AG09319 (cell line): Measurements from ENCODE around the gene BAHCC1.

Experiments
- DNase-seq: peaks from one replicate; pipeline ENCODE4 v3.0.0-alpha.2; 2010; ENCODE audit warnings: low read depth; ENCODE audit errors: extremely low read depth
- TF ChIP-seq, protein P1 (sequence below): IDR thresholded peaks from 2 replicates; pipeline ENCODE4 v1.5.1; 2011; ENCODE audit warnings: low read depth, mild to moderate bottlenecking, inconsistent platforms, low read length, moderate library complexity

Gene BAHCC1

DNA sequence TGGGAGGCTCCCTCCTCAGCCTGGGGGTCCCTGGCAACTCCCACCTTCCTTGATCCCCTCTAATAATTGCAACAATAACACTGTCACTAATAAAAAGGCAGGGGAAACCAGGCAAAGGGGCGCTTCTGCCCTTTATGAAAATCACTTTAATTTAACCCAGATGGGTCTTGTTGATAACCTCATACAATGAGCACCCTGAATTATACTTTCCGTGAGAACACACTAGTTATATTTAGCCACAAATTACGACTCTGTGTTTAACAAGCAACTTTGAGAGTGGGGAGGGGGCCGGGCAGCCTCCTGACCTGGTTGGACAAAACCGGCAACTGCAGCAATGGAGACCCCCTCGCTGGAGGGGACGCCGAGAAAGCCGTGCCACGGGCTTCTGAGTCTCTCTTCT is 5.7 kb upstream of the BAHCC1 start:
- TF ChIP-seq, protein P1, sequence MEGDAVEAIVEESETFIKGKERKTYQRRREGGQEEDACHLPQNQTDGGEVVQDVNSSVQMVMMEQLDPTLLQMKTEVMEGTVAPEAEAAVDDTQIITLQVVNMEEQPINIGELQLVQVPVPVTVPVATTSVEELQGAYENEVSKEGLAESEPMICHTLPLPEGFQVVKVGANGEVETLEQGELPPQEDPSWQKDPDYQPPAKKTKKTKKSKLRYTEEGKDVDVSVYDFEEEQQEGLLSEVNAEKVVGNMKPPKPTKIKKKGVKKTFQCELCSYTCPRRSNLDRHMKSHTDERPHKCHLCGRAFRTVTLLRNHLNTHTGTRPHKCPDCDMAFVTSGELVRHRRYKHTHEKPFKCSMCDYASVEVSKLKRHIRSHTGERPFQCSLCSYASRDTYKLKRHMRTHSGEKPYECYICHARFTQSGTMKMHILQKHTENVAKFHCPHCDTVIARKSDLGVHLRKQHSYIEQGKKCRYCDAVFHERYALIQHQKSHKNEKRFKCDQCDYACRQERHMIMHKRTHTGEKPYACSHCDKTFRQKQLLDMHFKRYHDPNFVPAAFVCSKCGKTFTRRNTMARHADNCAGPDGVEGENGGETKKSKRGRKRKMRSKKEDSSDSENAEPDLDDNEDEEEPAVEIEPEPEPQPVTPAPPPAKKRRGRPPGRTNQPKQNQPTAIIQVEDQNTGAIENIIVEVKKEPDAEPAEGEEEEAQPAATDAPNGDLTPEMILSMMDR: no peak
- DNase-seq: no peak

DNA sequence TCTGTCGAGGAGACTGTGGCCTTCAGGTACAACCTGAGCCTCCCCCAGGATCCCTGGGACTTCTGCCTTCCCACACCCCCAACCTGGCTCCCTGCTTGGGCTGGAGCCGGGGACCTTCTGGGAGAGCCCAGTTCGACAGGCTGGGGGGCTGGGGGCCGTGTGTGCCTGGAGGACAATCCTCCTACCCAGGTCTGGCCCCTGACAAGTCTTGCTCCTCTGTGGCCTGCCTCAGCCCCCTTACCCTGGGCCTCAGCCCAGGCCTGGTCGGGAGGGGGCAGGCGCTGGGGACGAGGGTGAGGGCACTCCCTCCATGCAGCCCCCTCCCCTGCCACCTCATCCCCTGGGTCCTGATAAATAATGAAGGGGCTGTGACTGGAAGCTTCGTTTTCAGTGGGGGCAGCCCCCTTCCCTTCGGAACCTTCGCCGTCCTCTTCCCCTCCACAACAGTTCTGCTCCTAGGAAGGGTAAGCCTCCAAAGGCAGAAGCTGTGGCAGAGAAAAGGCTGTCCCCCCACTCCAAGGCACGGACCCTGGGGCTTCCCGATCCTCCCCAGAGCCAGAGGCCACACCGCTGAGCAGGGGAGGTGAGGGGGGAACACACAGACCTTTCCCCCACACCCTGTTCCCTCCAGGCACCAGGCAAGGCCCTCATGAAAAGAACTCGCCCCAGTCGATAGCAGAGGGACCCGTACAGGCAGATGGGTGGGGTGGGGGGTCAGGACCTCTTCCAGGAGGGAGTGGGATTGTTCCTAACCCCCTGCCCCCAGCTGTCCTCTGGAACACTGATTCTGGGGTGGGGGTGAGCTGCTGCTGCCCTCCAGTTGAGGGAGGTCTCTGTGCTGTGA is 5.0 kb upstream of the BAHCC1 start:
- no peak for DNase-seq
- TF ChIP-seq, protein P1: no peak

DNA sequence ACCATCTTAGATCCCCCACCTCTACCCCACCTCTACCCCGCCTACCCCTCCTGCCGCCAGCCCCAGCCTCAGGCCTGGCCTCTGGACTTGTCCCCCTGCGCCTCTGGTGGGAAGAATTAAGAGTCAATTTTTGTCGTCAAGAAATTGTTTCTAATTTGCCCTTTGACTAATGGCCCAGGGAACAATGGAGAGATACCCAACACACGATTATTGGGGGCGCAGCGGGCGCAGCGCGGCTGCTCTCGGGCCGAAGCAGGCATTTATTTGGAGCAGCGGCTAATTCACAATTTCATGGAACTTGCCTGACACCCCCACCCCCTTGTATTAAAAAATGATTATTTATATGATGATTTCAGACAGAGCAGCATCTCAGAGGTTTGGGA is 4.4 kb upstream of the BAHCC1 start:
- no peak for DNase-seq
- TF ChIP-seq, protein P1: no peak

DNA sequence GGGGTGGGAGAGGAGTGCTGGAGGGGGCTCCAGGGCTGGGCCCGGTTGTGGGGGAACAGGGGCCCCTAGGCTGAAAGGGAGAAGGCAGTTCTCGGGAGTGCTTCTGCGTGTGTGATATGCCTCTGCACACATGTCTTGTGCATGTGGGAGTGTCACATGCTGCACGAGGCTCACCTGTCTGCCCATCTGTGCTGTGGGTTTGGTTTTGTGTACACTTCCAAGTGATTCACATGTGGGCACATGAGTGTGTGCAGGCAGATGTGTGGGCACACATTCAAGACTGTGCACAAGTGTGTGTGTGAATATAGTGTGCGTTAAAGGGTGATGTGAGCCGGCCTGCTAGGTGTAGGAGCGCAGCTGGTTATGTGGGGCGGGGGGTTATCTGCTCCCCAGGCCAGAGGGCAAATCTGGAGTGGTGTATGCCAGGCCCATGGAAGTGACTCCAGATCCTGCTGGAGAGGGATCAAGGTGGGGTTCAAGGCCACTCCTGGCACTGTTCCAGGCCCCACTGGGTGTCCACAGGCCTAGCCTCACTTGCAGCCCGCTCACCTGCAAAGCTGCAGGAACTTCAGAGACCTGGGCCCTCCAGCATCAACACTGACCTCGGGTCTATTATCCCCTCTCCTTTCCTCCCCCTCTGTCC is 3.8 kb upstream of the BAHCC1 start:
- TF ChIP-seq, protein P1: no peak

DNA sequence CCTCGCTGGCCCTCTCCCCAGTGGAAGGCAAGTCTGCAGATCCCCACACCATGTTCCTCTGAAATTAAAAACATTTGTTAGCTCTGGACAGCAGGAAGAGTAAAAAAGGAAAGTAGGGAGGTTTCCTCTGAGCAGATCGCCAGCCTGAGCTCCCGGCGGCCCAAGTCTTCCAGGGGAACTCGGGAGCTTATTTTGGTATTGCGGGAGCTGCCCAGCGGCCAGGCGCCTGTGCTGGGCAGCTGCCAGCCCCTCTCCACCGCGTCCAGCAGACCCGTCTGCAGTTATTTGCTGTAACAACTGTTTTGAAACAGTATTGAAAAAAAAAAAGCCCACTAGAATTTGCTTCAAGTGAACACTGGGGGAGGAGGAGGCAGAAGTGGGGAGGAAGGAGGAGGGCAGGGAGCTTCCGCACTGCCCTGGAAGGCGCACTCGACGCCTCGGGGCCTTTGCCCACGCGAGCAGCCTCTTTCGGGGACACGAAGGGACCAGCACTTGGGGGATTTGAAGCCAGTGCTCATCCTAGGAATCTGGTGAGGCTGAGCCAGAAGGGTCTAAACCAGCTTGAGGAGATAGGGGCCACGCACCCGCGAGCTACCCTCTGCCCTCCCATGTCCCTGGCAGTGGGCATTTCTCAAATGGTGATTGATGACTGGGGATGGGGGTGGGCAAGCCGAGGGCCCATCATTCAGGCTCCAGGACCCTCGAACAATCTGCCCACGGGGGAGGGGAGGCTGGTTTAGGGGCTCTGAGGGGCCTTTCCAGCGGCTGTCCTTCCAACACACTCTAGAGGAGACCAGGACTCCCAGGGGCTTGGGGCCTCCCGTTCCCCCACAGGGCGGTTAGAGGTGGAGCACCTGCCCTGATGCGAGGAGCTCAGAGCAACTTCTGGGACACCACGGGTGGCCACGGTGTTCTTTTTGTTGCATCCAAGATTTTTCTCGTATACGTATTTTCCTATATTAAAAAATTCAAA is 3.0 kb upstream of the BAHCC1 start:
- TF ChIP-seq, protein P1: no peak

More for the DNA sequence above, 3.8 kb upstream of the BAHCC1 start:
- no peak for DNase-seq

DNA sequence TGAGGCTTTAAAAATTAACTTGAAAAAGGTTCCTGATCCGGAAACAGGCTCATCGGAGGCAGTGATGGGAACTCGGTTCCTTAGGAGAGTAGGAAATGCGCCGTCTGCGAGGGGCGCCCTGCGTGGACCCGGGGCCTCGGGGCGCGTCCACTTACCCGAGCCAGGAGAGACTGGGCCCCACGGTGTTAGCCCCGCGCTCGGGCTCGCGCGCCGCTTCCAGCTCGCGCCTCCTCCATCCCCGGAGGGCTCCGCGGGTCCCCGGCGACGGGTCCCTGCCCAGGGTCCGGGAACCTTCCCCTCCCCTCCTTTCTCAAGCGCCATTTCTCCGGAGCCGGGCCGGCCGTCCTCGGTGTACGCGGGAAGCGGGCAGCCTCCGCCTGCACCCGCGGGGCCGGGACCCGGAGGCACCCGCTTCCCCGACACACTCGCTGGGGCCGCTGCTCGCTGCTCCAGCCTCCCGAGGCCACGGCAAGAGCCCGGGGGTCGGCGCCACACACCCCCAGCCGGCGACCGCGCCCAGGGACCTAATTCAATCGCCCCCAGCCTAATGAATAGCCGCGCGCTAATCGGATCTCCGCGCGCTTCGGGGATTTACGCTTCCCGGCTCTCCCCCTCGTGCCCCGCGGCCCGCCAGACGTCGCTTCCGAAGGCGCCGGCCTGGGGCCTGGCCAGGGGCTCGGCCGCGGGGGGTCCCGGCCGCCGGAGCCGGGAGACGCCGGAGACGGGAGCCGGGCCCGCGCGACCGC is 2.2 kb upstream of the BAHCC1 start:
- TF ChIP-seq, protein P1: no peak
- no peak for DNase-seq

More for the DNA sequence above, 3.0 kb upstream of the BAHCC1 start:
- peak; percentile 67 for DNase-seq
